Stomach (tissue), 9 donors: ENCODE results near the gene GIPC3. TPM values are rescaled to one million over a fixed set of nuclear protein-coding genes. Genes with fewer than 3 reads are reported as not detected.

ENCODE experiments used
- DNase-seq, 2 donors: peaks; one replicate each; pipeline versions ENCODE4 v3.0.0 to v3.0.0-alpha.2; 2013 to 2019
- H3K27ac ChIP-seq, 5 donors: fragments of 200-600 bp in 4 of 5; sonication (generic) in 4 of 5; one replicate each; pipeline ENCODE4 v1.5.1; 2013 to 2019; ENCODE audit warnings: mild to moderate bottlenecking in 1 of 5, moderate library complexity in 1 of 5
- H3K27me3 ChIP-seq, 3 donors: fragments of 200-600 bp; sonication (generic); one replicate each; pipeline ENCODE4 v1.5.1; 2017 to 2019; ENCODE audit warnings: mixed run types in 1 of 3
- H3K36me3 ChIP-seq, 4 donors: fragments of 200-600 bp; sonication (generic); 1 replicate in 3 of 4; 2 replicates in 1 of 4; pipeline ENCODE4 v1.5.1; 2016 to 2019
- H3K4me1 ChIP-seq, 4 donors: fragments of 200-600 bp; sonication (generic); one replicate each; pipeline ENCODE4 v1.5.1; 2016 to 2019
- H3K4me3 ChIP-seq, 4 donors: fragments of 200-600 bp; sonication (generic) in 3 of 4; one replicate each; pipeline ENCODE4 v1.5.1; 2016 to 2019; ENCODE audit warnings: mild to moderate bottlenecking in 1 of 4
- H3K9me3 ChIP-seq, 4 donors: fragments of 200-600 bp; sonication (generic); one replicate each; pipeline ENCODE4 v1.5.1; 2016 to 2019
- EP300 ChIP-seq: sonication (generic); formaldehyde crosslinking; IDR thresholded peaks from one replicate; pipeline ENCODE4 v1.6.1; 2017; ENCODE audit warnings: antibody characterized with exemption
- POLR2A ChIP-seq, 4 donors: fragments of 450-650 bp; IDR thresholded peaks; one replicate each; pipeline ENCODE4 v1.6.1; 2016; ENCODE audit warnings: antibody characterized with exemption in 4 of 4, control low read depth in 2 of 4, mild to moderate bottlenecking in 1 of 4, moderate library complexity in 1 of 4
- POLR2AphosphoS5 ChIP-seq, 3 donors: sonication (generic); formaldehyde crosslinking; IDR thresholded peaks; one replicate each; pipeline ENCODE4 v1.6.1; 2016; ENCODE audit warnings: antibody characterized with exemption in 3 of 3
- WGBS, 5 donors: extraction: QIAGEN DNeasy Blood & Tissue Kit in 3 of 5; methylation state at CpG; one replicate each; pipeline versions ENCODE4 v1.1.5 to v1.1.7; 2013 to 2018; 5-methylcytosine and 5-hydroxymethylcytosine counted together
- intact Hi-C: fragments of 100-400 bp; cut with DNase I; formaldehyde crosslinking; loops from one replicate; pipeline ENCODE4 v1.15.1; 2023; ENCODE audit warnings: low total_unique reads
- polyA plus RNA-seq, 3 donors: library from polyadenylated mRNA; stranded (reverse); fragments of 200-250 nt; gene quantifications; one replicate each; pipeline ENCODE4 v1.2.3, GENCODE V29; 2013
- total RNA-seq, 5 donors: library from RNA; depleted of rRNA; stranded (reverse); fragments of >200 nt; gene quantifications; one replicate each; pipeline versions ENCODE4 v1.1.0 to v1.2.3, GENCODE V29; 2014 to 2016
- TF ChIP-seq, protein P1 (sequence below), 7 experiments: fragments of 450-650 bp in 4 of 7; fragments of 200-600 bp in 3 of 7; sonication (generic) in 3 of 7; IDR thresholded peaks; one replicate each; pipeline ENCODE4 v1.5.1; 2016 to 2019; ENCODE audit warnings: antibody characterized with exemption in 7 of 7, control low read depth in 2 of 7, mild to moderate bottlenecking in 1 of 7
- donor health status: healthy with polysubstance abuse.
- donor health status: Bipolar disorder and iron deficiency.
- donor health status: healthy.

The GIPC3 gene
- total and polyA plus RNA-seq, 8 donors: 0.75 to 2.9 (median 1.5) TPM; not detected in 4

GRCh38 chr19:3610745-3611717, 25.8 kb downstream of the GIPC3 start:
- 81 to 84% (median 84%) methylated on average over 33 to 41 of the region's 41 CpGs for WGBS, 5 donors
- TF ChIP-seq, protein P1, sequence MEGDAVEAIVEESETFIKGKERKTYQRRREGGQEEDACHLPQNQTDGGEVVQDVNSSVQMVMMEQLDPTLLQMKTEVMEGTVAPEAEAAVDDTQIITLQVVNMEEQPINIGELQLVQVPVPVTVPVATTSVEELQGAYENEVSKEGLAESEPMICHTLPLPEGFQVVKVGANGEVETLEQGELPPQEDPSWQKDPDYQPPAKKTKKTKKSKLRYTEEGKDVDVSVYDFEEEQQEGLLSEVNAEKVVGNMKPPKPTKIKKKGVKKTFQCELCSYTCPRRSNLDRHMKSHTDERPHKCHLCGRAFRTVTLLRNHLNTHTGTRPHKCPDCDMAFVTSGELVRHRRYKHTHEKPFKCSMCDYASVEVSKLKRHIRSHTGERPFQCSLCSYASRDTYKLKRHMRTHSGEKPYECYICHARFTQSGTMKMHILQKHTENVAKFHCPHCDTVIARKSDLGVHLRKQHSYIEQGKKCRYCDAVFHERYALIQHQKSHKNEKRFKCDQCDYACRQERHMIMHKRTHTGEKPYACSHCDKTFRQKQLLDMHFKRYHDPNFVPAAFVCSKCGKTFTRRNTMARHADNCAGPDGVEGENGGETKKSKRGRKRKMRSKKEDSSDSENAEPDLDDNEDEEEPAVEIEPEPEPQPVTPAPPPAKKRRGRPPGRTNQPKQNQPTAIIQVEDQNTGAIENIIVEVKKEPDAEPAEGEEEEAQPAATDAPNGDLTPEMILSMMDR (IDR thresholded peaks at IDR 0.05): no peak
- TF ChIP-seq EP300 (no peak), POLR2AphosphoS5 (IDR thresholded peaks at IDR 0.05) (no peak), POLR2A (IDR thresholded peaks at IDR 0.05) (no peak)
- peaks cover 0 to 23% (median 4%) of the 10 kb centered on the region in 3 donors for H3K27me3 ChIP-seq
- H3K4me3 ChIP-seq: no peak overlapping the region
- no peaks in the 10 kb centered on the region for H3K9me3 ChIP-seq
- intact Hi-C loops: loop anchor here (10.0 kb wide), 1 partner anchor 66 kb away; no protein-coding TSS in a partner anchor
- peaks cover 11 to 55% (median 43%) of the 10 kb centered on the region in 4 donors for H3K4me1 ChIP-seq
- no peak for DNase-seq
- H3K27ac ChIP-seq: peak overlapping the region in 1 of 5 donors; percentile 85
- peaks cover 22 to 59% (median 52%) of the 10 kb centered on the region in 4 donors for H3K36me3 ChIP-seq

DNA sequence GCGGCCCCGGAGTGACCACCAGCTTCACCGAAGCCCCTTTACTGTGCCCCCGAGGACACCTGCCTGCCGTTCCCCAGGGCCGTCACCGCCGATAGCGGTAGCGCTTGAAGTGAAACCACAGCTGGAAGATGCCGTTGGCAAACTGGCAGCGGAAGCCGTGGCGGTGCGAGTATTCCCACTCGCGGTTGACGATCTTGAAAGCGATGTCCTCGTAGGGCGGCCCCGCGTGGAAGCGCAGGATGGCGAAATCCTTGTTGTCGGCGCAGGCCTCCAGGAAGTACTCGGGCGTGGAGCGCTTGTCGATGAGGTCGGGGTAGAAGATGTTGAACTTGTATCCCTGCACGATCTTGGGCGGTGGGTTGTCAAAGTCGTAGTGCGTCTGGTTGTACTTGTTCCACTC, 26.6 kb downstream of the GIPC3 start:
- intact Hi-C loops: loop anchor here (10.0 kb wide), 1 partner anchor 67 kb away; no protein-coding TSS in a partner anchor
- DNase-seq: no peak
- peaks cover 3 to 47% (median 35%) of the 10 kb centered on the region in 4 donors for H3K4me1 ChIP-seq
- no peak overlapping the region for H3K27ac ChIP-seq
- no peaks in the 10 kb centered on the region for H3K9me3 ChIP-seq
- H3K4me3 ChIP-seq: no peak overlapping the region
- TF ChIP-seq EP300 (no peak), POLR2AphosphoS5 (IDR thresholded peaks at IDR 0.05) (no peak), POLR2A (IDR thresholded peaks at IDR 0.05) (no peak)
- TF ChIP-seq, protein P1 (IDR thresholded peaks at IDR 0.05): no peak
- H3K27me3 ChIP-seq: peaks cover 0 to 15% (median 0%) of the 10 kb centered on the region in 3 donors
- WGBS, 5 donors: 94 to 96% (median 94%) methylated on average over 31 to 36 of the region's 36 CpGs
- peaks cover 22 to 66% (median 58%) of the 10 kb centered on the region in 4 donors for H3K36me3 ChIP-seq

DNA sequence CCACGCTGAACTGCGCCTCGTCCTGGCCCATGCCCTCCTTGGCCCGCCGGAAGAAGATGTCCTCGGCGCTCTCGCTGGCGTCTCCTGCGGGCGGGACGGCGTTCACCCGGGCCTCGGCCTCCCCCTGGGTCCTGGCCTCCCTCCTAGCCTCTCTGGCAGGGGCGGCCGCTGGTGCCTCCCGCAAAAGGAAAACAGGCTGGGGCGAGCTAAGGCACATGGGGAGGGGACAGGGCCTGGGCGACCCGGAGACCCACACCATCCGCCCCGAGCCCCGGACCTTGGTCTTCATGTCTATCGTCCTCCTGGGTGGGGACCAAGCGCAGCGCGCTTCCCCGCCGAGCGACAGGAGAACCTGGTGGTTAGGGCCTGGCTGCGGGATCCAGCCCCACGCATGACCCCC, 27.1 kb downstream of the GIPC3 start:
- TF ChIP-seq POLR2AphosphoS5 (IDR thresholded peaks at IDR 0.05): no peak
- no peak for TF ChIP-seq EP300
- TF ChIP-seq, protein P1 (IDR thresholded peaks at IDR 0.05): no peak
- no peak for TF ChIP-seq POLR2A (IDR thresholded peaks at IDR 0.05)
- Histone ChIP-seq H3K27me3 (peaks cover 0 to 10% (median 0%) of the 10 kb centered on the region in 3 donors), H3K4me3 (no peak overlapping the region), H3K36me3 (peaks cover 22 to 71% (median 63%) of the 10 kb centered on the region in 4 donors), H3K27ac (peak overlapping the region in 2 of 5 donors; percentile 11 to 49), H3K4me1 (peaks cover 0 to 42% (median 31%) of the 10 kb centered on the region in 4 donors), H3K9me3 (no peaks in the 10 kb centered on the region)
- WGBS, 5 donors: 96 to 99% (median 96%) methylated on average over 20 to 33 of the region's 33 CpGs
- DNase-seq: no peak
- intact Hi-C loops: loop anchor here (10.0 kb wide), 1 partner anchor 68 kb away; no protein-coding TSS in a partner anchor
